ENCODE results near the gene MCF2L. TPM values are rescaled to one million over a fixed set of nuclear protein-coding genes. Genes with fewer than 3 reads are reported as not detected.

Gene MCF2L
- total RNA-seq, 1 experiment from 2014 or later, result 9.5 TPM

GRCh38 chr13:113145496-113145895 lies 176.5 kb downstream of the MCF2L start:
- CTCF ChIA-PET, result no interaction called here
- H3K9me3 ChIP-seq (ENCODE audit: low read depth, low read length, poor library complexity, severe bottlenecking), result no peaks in the 10 kb centered on the region
- intact Hi-C loops (cut with micrococcal nuclease; ENCODE audit: unreplicated experiment), result no loop called here
- H3K27ac ChIP-seq (ENCODE audit: low read depth, low read length, poor library complexity, severe bottlenecking), result no peak overlapping the region
- BruUV-seq (replicated peaks), result no TSS peak
- TF ChIP-seq EZH2 (IDR thresholded peaks at IDR 0.05; ENCODE audit: borderline replicate concordance, low read depth, low read length, poor library complexity, severe bottlenecking) (no peak), CTCF (conservative IDR thresholded peaks at IDR 0.05; ENCODE audit: low read depth, low read length) (no peak)
- no peaks in the 10 kb centered on the region for H3K27me3 ChIP-seq (replicated peaks; ENCODE audit: insufficient read depth, low read depth, low read length, poor library complexity)
- DNase-seq (ENCODE audit: low spot score), result no peak
- no peaks in the 10 kb centered on the region for H3K36me3 ChIP-seq (ENCODE audit: insufficient read depth, low read length, poor library complexity, severe bottlenecking)
- H3K4me3 ChIP-seq (ENCODE audit: low read depth, low read length, poor library complexity, severe bottlenecking), result no peak overlapping the region
- no peaks in the 10 kb centered on the region for H3K4me1 ChIP-seq (ENCODE audit: insufficient read depth, low read length, poor library complexity, severe bottlenecking)
- POLR2A ChIA-PET (ENCODE audit: low non-redundant PET), result no interaction called here

- DNase-seq (ENCODE audit: low spot score), result no peak
- no peak overlapping the region for H3K27ac ChIP-seq (ENCODE audit: low read depth, low read length, poor library complexity, severe bottlenecking)
- H3K4me1 ChIP-seq (ENCODE audit: insufficient read depth, low read length, poor library complexity, severe bottlenecking), result no peaks in the 10 kb centered on the region
- H3K27me3 ChIP-seq (replicated peaks; ENCODE audit: insufficient read depth, low read depth, low read length, poor library complexity), result no peaks in the 10 kb centered on the region
- BruUV-seq (replicated peaks), result no TSS peak
- intact Hi-C loops (cut with micrococcal nuclease; ENCODE audit: unreplicated experiment), result no loop called here
- H3K4me3 ChIP-seq (ENCODE audit: low read depth, low read length, poor library complexity, severe bottlenecking), result no peak overlapping the region
- TF ChIP-seq CTCF (conservative IDR thresholded peaks at IDR 0.05; ENCODE audit: low read depth, low read length) (no peak), EZH2 (IDR thresholded peaks at IDR 0.05; ENCODE audit: borderline replicate concordance, low read depth, low read length, poor library complexity, severe bottlenecking) (no peak)
- H3K9me3 ChIP-seq (ENCODE audit: low read depth, low read length, poor library complexity, severe bottlenecking), result no peaks in the 10 kb centered on the region
- ChIA-PET CTCF (no interaction called here), POLR2A (ENCODE audit: low non-redundant PET) (no interaction called here)
- H3K36me3 ChIP-seq (ENCODE audit: insufficient read depth, low read length, poor library complexity, severe bottlenecking), result no peaks in the 10 kb centered on the region
These were observed 177.0 kb downstream of the MCF2L start for GRCh38 chr13:113145911-113146598.

- ChIA-PET POLR2A (ENCODE audit: low non-redundant PET) (no interaction called here), CTCF (no interaction called here)
- Histone ChIP-seq H3K4me3 (ENCODE audit: low read depth, low read length, poor library complexity, severe bottlenecking) (no peak overlapping the region), H3K9me3 (ENCODE audit: low read depth, low read length, poor library complexity, severe bottlenecking) (no peaks in the 10 kb centered on the region), H3K27ac (ENCODE audit: low read depth, low read length, poor library complexity, severe bottlenecking) (no peak overlapping the region), H3K36me3 (ENCODE audit: insufficient read depth, low read length, poor library complexity, severe bottlenecking) (no peaks in the 10 kb centered on the region), H3K27me3 (replicated peaks; ENCODE audit: insufficient read depth, low read depth, low read length, poor library complexity) (no peaks in the 10 kb centered on the region), H3K4me1 (ENCODE audit: insufficient read depth, low read length, poor library complexity, severe bottlenecking) (no peaks in the 10 kb centered on the region)
- no TSS peak for BruUV-seq (replicated peaks)
- no peak for DNase-seq (ENCODE audit: low spot score)
- no peak for TF ChIP-seq EZH2 (IDR thresholded peaks at IDR 0.05; ENCODE audit: borderline replicate concordance, low read depth, low read length, poor library complexity, severe bottlenecking)
- TF ChIP-seq CTCF (conservative IDR thresholded peaks at IDR 0.05; ENCODE audit: low read depth, low read length), result no peak
- intact Hi-C loops (cut with micrococcal nuclease; ENCODE audit: unreplicated experiment), result no loop called here
These were observed 177.7 kb downstream of the MCF2L start for GRCh38 chr13:113146750-113147149.
